ENCODE measurements around the gene PROSER3. TPM values are rescaled to one million over a fixed set of nuclear protein-coding genes. Genes with fewer than 3 reads are reported as not detected.

PROSER3 gene
- total and polyA plus RNA-seq, 9 of the 15 experiments (the other 6 are each of a cell fraction or from before 2014, with no cell fraction given): 1.0 to 39.5 (median 5.1) TPM

- POLR2A ChIA-PET: interaction anchor here (0.6 to 0.9 kb wide), 2 partner anchors 11 to 471 kb away, joined by 3 read pairs; no protein-coding TSS in a partner anchor
- in situ Hi-C loops (cut with MboI): no loop called here
- ATAC-seq: no peak
- no peaks in the 10 kb centered on the region for H3K9me1 ChIP-seq (ENCODE audit: control insufficient read depth, insufficient read depth, low read length)
- peaks cover 3 to 20% of the 10 kb centered on the region in 2 experiments for H3K4me1 ChIP-seq (replicated peaks in 1 of 2; ENCODE audit: control insufficient read depth in 2 of 2, insufficient read depth in 2 of 2, low read length in 2 of 2)
- no peak overlapping the region for H3K4me2 ChIP-seq (ENCODE audit: insufficient read depth, low read length)
- peaks cover 25 to 75% of the 10 kb centered on the region in 2 experiments for H3K27me3 ChIP-seq (ENCODE audit: control insufficient read depth in 2 of 2, insufficient read depth in 2 of 2, low read length in 2 of 2)
- no peak overlapping the region for H3K9ac ChIP-seq (ENCODE audit: insufficient read depth in 1 of 2, low read depth in 2 of 2, low read length in 2 of 2)
- no peak overlapping the region for H3K27ac ChIP-seq (ENCODE audit: extremely low read depth, low read depth, low read length)
- H4K20me1 ChIP-seq (replicated peaks; ENCODE audit: control insufficient read depth, insufficient read depth, low read length): no peaks in the 10 kb centered on the region
- no peak overlapping the region for H3K4me3 ChIP-seq
- TF ChIP-seq, protein P1, sequence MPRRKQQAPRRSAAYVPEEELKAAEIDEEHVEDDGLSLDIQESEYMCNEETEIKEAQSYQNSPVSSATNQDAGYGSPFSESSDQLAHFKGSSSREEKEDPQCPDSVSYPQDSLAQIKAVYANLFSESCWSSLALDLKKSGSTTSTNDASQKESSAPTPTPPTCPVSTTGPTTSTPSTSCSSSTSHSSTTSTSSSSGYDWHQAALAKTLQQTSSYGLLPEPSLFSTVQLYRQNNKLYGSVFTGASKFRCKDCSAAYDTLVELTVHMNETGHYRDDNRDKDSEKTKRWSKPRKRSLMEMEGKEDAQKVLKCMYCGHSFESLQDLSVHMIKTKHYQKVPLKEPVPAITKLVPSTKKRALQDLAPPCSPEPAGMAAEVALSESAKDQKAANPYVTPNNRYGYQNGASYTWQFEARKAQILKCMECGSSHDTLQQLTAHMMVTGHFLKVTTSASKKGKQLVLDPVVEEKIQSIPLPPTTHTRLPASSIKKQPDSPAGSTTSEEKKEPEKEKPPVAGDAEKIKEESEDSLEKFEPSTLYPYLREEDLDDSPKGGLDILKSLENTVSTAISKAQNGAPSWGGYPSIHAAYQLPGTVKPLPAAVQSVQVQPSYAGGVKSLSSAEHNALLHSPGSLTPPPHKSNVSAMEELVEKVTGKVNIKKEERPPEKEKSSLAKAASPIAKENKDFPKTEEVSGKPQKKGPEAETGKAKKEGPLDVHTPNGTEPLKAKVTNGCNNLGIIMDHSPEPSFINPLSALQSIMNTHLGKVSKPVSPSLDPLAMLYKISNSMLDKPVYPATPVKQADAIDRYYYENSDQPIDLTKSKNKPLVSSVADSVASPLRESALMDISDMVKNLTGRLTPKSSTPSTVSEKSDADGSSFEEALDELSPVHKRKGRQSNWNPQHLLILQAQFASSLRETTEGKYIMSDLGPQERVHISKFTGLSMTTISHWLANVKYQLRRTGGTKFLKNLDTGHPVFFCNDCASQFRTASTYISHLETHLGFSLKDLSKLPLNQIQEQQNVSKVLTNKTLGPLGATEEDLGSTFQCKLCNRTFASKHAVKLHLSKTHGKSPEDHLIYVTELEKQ (CRISPR knock-in tag; IDR thresholded peaks at IDR 0.05): no peak
- TF ChIP-seq RBM17 (IDR thresholded peaks at IDR 0.05; ENCODE audit: borderline replicate concordance, low read depth, low read length) (no peak), JUNB (CRISPR knock-in tag; conservative IDR thresholded peaks at IDR 0.05) (no peak), GATAD2A (IDR thresholded peaks at IDR 0.05) (no peak), STAG1 (CRISPR knock-in tag; IDR thresholded peaks at IDR 0.05; ENCODE audit: borderline replicate concordance) (no peak), FOXK2 (conservative IDR thresholded peaks at IDR 0.05 in 1 of 2, IDR thresholded peaks at IDR 0.05 in 1 of 2; ENCODE audit: low read depth in 2 of 2) (no peak), NCOA6 (IDR thresholded peaks at IDR 0.05) (no peak)
- FAIRE-seq: peak; percentile 11
- no peak for DNase-seq (ENCODE audit: extremely low read depth in 1 of 4, low spot score in 3 of 4)
- BruUV-seq (replicated peaks): no TSS peak
- no peaks in the 10 kb centered on the region; the same call in 2 of the 3 replicates for H3K79me2 ChIP-seq (ENCODE audit: control insufficient read depth, insufficient read depth, low read length)
- no peak overlapping the region for H2AFZ ChIP-seq (ENCODE audit: low read depth, low read length)
- CTCF ChIA-PET (ENCODE audit: low intra/inter-chr PET ratio): no interaction called here
- H3K36me3 ChIP-seq (ENCODE audit: control insufficient read depth, insufficient read depth, low read length): no peaks in the 10 kb centered on the region
- no peaks in the 10 kb centered on the region for H3K9me3 ChIP-seq (replicated peaks; ENCODE audit: control insufficient read depth, insufficient read depth, low read depth, low read length)
- 8% methylated on average over 13 of the region's 13 CpGs for WGBS (ENCODE audit: insufficient coverage, low coverage, missing lambda C conversion rate)
- intact Hi-C loops (cut with micrococcal nuclease): no loop called here
Observed at GRCh38 chr19:35710784-35711723, 46.9 kb upstream of the PROSER3 start.

Measured in K562 (cell line).